Neural cell (in vitro differentiated cells): Measurements from ENCODE around the gene POLR1F. TPM values are rescaled to one million over a fixed set of nuclear protein-coding genes. Genes with fewer than 3 reads are reported as not detected.

Experiments
- H2AFZ ChIP-seq: fragments of 200-600, 300-800 bp; sonication (generic), shearing (Covaris generic); 2 replicates; pipeline ENCODE4 v1.6.0; 2014; ENCODE audit warnings: low read depth, mild to moderate bottlenecking, antibody characterized with exemption, low read length, moderate library complexity
- H3F3A ChIP-seq: fragments of 200-600 bp; shearing (Covaris generic); 2 replicates; pipeline ENCODE4 v1.6.1; 2016; ENCODE audit warnings: mild to moderate bottlenecking, moderate library complexity, mixed read lengths, antibody characterized with exemption, low read length; ENCODE audit not compliant: insufficient read depth, poor library complexity, severe bottlenecking
- H3K27ac ChIP-seq: fragments of 200-600, 300-800 bp; sonication (generic), shearing (Covaris generic); 2 replicates; pipeline ENCODE4 v1.5.1; 2014; ENCODE audit warnings: mild to moderate bottlenecking, low read length, moderate library complexity
- H3K27me3 ChIP-seq: fragments of 300-800, 200-600 bp; sonication (generic), shearing (Covaris generic); 2 replicates; pipeline ENCODE4 v1.6.0; 2014; ENCODE audit warnings: mild to moderate bottlenecking, low read depth, low read length, moderate library complexity; ENCODE audit not compliant: insufficient read depth
- H3K36me3 ChIP-seq: fragments of 300-800, 200-600 bp; sonication (generic), shearing (Covaris generic); 2 replicates; pipeline ENCODE4 v1.5.1; 2014; ENCODE audit warnings: mild to moderate bottlenecking, antibody characterized with exemption, low read length, moderate library complexity; ENCODE audit not compliant: insufficient read depth
- H3K4me2 ChIP-seq: fragments of 300-800, 200-600 bp; sonication (generic), shearing (Covaris generic); 2 replicates; pipeline ENCODE4 v1.6.0; 2014; ENCODE audit warnings: mild to moderate bottlenecking, low read length
- H3K4me3 ChIP-seq: fragments of 300-800, 200-600 bp; sonication (generic), shearing (Covaris generic); 2 replicates; pipeline ENCODE4 v1.5.1; 2014; ENCODE audit warnings: mild to moderate bottlenecking, low read length, moderate library complexity
- H3K79me2 ChIP-seq: fragments of 200-600 bp; shearing (Covaris generic); replicated peaks from 2 replicates; pipeline ENCODE4 v1.6.0; 2014; ENCODE audit warnings: mild to moderate bottlenecking, low read length, moderate library complexity; ENCODE audit not compliant: insufficient read depth
- H3K9ac ChIP-seq: fragments of 300-800, 200-600 bp; sonication (generic), shearing (Covaris generic); 2 replicates; pipeline ENCODE4 v1.6.1; 2016; ENCODE audit warnings: mild to moderate bottlenecking, low read length, mixed read lengths
- H3K9me2 ChIP-seq: fragments of 200-600 bp; shearing (Covaris generic); 2 replicates; pipeline ENCODE4 v1.6.1; 2016; ENCODE audit warnings: mild to moderate bottlenecking, low read length, mixed read lengths; ENCODE audit not compliant: insufficient read depth
- H3K9me3 ChIP-seq: fragments of 200-600, 300-800 bp; sonication (generic), shearing (Covaris generic); 2 replicates; pipeline ENCODE4 v1.6.1; 2016; ENCODE audit warnings: mild to moderate bottlenecking, mixed run types, low read length, moderate library complexity, mixed read lengths
- H4K20me1 ChIP-seq: fragments of 200-600 bp; shearing (Covaris generic); 2 replicates; pipeline ENCODE4 v1.6.1; 2016; ENCODE audit warnings: mild to moderate bottlenecking, mixed run types; ENCODE audit not compliant: insufficient read depth
- CTCF ChIP-seq: fragments of 450-650 bp; IDR thresholded peaks from 2 replicates; pipeline ENCODE4 v1.5.1; 2014; ENCODE audit warnings: antibody characterized with exemption, mild to moderate bottlenecking, moderate library complexity; ENCODE audit not compliant: poor library complexity, severe bottlenecking
- EP300 ChIP-seq: fragments of 450-650 bp; conservative IDR thresholded peaks from 2 replicates; pipeline ENCODE4 v1.6.1; 2014; ENCODE audit warnings: antibody characterized with exemption, mild to moderate bottlenecking, moderate library complexity; ENCODE audit not compliant: poor library complexity, severe bottlenecking
- EZH2 ChIP-seq: fragments of 200-600, 300-800 bp; shearing (Covaris generic), sonication (generic); IDR thresholded peaks from 2 replicates; pipeline ENCODE4 v1.6.1; 2014; ENCODE audit warnings: antibody characterized with exemption, low read length, borderline replicate concordance, mild to moderate bottlenecking; ENCODE audit not compliant: insufficient read depth, poor library complexity, severe bottlenecking
- MXI1 ChIP-seq: fragments of 450-650 bp; conservative IDR thresholded peaks from 2 replicates; pipeline ENCODE4 v1.6.1; 2014; ENCODE audit warnings: antibody characterized with exemption, mild to moderate bottlenecking; ENCODE audit not compliant: poor library complexity, severe bottlenecking
- POLR2AphosphoS5 ChIP-seq: IDR thresholded peaks from 2 replicates; pipeline ENCODE4 v1.6.1; 2012
- RAD21 ChIP-seq: fragments of 450-650 bp; conservative IDR thresholded peaks from 2 replicates; pipeline ENCODE4 v1.6.1; 2014; ENCODE audit warnings: antibody characterized with exemption, mild to moderate bottlenecking, moderate library complexity
- REST ChIP-seq: IDR thresholded peaks from 2 replicates; pipeline ENCODE4 v1.6.1; 2012; ENCODE audit warnings: borderline replicate concordance
- SMC3 ChIP-seq: fragments of 450-650 bp; conservative IDR thresholded peaks from 2 replicates; pipeline ENCODE4 v1.6.1; 2014; ENCODE audit warnings: antibody characterized with exemption, mild to moderate bottlenecking, moderate library complexity; ENCODE audit not compliant: poor library complexity
- TAF1 ChIP-seq: IDR thresholded peaks from 2 replicates; pipeline ENCODE4 v1.6.1; 2012; ENCODE audit warnings: low read depth
- polyA plus RNA-seq: library from polyadenylated mRNA; depleted of rRNA; stranded (reverse); fragments of >200 nt; gene quantifications from 2 replicates; pipeline ENCODE4 v1.2.3, GENCODE V29; 2014

POLR1F gene
- polyA plus RNA-seq, 1 donor from 2014 or later, result 11.9 TPM

- Histone ChIP-seq H3K9me2 (no peaks in the 10 kb centered on the region), H3K27me3 (no peaks in the 10 kb centered on the region), H2AFZ (no peak overlapping the region), H3K27ac (no peak overlapping the region), H3K9me3 (no peaks in the 10 kb centered on the region), H3K36me3 (no peaks in the 10 kb centered on the region), H3K79me2 (no peaks in the 10 kb centered on the region), H3K9ac (no peak overlapping the region), H3K4me3 (no peak overlapping the region), H3K4me2 (no peak overlapping the region), H3F3A (no peaks in the 10 kb centered on the region), H4K20me1 (no peaks in the 10 kb centered on the region)
- TF ChIP-seq CTCF (peak; percentile 82), POLR2AphosphoS5 (no peak), TAF1 (no peak), SMC3 (peak; percentile 93), RAD21 (peak; percentile 83)
Observed at GRCh38 chr7:19713676-19714075, 4.8 kb upstream of the POLR1F start.

GRCh38 chr7:19709249-19709578, 377 bp upstream of the POLR1F start:
- Histone ChIP-seq H3K27me3 (no peaks in the 10 kb centered on the region), H3K4me2 (no peak overlapping the region), H2AFZ (no peak overlapping the region), H3K4me3 (peak overlapping the region; percentile 72), H3K27ac (no peak overlapping the region), H4K20me1 (no peaks in the 10 kb centered on the region), H3K79me2 (peaks cover 30% of the 10 kb centered on the region), H3K9ac (peak overlapping the region; percentile 14), H3K9me3 (no peaks in the 10 kb centered on the region), H3K9me2 (no peaks in the 10 kb centered on the region), H3F3A (no peaks in the 10 kb centered on the region), H3K36me3 (no peaks in the 10 kb centered on the region)
- TF ChIP-seq RAD21, result no peak
- TF ChIP-seq EZH2, result no peak

- Histone ChIP-seq H3K9me3 (no peaks in the 10 kb centered on the region), H3K4me3 (peak overlapping the region; percentile 72), H3K79me2 (peaks cover 30% of the 10 kb centered on the region)
Observed at GRCh38 chr7:19707240-19707639, 1.6 kb downstream of the POLR1F start.

GRCh38 chr7:19705663-19706062, 3.2 kb downstream of the POLR1F start:
- Histone ChIP-seq H3K9ac (no peak overlapping the region), H3K27me3 (no peaks in the 10 kb centered on the region), H3K4me2 (no peak overlapping the region), H3K9me2 (no peaks in the 10 kb centered on the region), H2AFZ (no peak overlapping the region), H3K27ac (no peak overlapping the region), H3K79me2 (peaks cover 30% of the 10 kb centered on the region), H3K36me3 (peaks cover 5% of the 10 kb centered on the region), H3K4me3 (no peak overlapping the region), H4K20me1 (no peaks in the 10 kb centered on the region), H3K9me3 (no peaks in the 10 kb centered on the region), H3F3A (no peaks in the 10 kb centered on the region)
- TF ChIP-seq POLR2AphosphoS5 (no peak), MXI1 (no peak), TAF1 (no peak), REST (no peak), EP300 (no peak), CTCF (no peak), RAD21 (no peak), SMC3 (no peak), EZH2 (no peak)

More at GRCh38 chr7:19707240-19707639, 1.6 kb downstream of the POLR1F start:
- Histone ChIP-seq H2AFZ (no peak overlapping the region), H3F3A (no peaks in the 10 kb centered on the region), H3K9ac (no peak overlapping the region), H3K27ac (no peak overlapping the region), H3K9me2 (no peaks in the 10 kb centered on the region), H4K20me1 (no peaks in the 10 kb centered on the region), H3K27me3 (no peaks in the 10 kb centered on the region), H3K4me2 (peak overlapping the region; percentile 79), H3K36me3 (peaks cover 5% of the 10 kb centered on the region)
- no peak for TF ChIP-seq EP300
